Measurements from ENCODE around the gene TMEM222. TPM values are rescaled to one million over a fixed set of nuclear protein-coding genes. Genes with fewer than 3 reads are reported as not detected.

Gene TMEM222
- total RNA-seq, 2 experiments from 2014 or later, result 33.7 to 35.7 TPM

DNA sequence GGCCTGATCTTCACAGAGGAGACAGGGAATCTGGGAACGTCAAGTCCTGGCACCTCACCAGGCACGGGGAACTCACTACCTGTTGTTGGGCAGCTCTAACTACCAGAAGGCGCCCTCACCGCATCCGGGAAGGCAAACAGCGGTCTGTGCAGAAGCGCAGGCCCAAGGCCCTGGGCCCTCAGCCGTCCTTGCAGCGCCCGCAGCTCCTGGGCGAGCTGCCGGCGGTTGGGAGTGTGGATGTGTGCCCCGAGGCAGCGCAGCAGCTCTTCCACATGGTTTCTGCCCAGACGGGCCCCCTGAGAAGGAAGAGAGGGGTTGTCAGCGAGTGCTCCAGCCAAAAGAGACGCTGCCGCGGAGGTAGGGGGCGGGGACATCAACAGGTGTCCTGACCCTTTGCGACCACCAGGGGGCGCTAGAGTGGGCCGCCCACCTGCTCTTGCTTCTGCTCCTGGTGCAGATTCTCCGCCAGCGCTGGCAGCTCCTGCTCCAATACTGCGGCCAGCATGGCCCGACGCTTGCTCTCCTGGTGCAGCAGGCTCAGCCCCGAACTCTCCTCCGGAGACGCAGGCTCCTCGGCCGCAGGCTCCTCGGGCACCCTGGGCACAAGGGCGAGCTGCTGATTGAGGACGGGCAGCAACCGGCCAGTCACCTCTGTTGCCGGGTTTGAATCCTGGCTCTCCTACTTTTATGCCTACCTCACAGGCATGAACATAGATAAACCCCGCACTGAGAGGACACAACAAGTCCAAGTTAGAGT is 35.5 kb downstream of the TMEM222 start:
- POLR2A ChIA-PET, result interaction anchor here (0.8 to 9.1 kb wide), 11 partner anchors 8 to 45 kb away, joined by 3 to 93 read pairs (median 5); partner anchors contain the start of genes GPR3, MAP3K6 and SYTL1

DNA sequence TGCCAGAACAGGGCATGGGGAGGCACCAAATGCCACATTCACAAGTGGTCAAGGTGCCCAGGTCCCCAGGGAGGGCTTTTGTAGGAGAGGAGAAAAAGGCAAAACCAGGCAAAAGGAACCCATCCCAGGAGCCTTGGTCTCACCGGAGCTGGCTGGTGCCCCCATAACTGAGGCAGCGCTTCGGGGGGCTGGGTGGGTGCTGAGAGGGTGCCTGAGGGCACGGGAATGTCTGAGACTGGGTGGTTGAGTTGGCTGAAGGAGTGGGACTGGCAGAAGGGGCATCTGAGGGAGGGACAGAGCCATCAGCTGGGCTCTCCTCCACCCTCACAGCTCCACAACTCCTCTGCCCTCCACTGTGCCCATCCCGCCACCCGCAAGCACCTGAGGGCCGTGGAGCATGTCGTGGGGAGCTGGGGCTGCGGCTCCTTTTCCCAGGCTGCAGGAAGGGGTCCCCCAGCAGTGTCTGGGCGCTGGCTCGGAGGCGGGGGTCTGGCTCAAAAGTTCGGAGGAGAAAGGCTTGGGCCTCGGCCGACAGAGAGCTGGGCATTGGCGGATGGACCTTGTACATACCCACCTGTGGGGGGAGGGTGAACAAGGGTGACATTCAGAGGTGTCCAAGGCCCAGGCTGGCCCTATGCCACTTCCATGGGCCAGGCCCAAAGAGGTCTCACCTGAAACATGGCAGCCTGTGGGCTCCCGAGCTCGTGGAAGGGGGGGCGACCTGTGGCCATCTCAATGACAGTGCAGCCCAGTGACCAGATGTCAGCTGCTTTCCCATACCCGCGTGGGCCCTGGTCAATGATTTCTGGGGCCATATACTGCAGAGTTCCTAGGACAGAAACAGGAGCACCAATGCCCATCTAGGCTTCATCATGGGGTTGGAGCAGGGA is 36.3 kb downstream of the TMEM222 start:
- ChIA-PET POLR2A (interaction anchor here (1.0 to 9.1 kb wide), 8 partner anchors 7 to 203 kb away, joined by 3 to 93 read pairs (median 6); partner anchors contain the start of genes GPR3, MAP3K6, SLC9A1 and SYTL1), CTCF (interaction anchor here (0.7 to 3.1 kb wide), 20 partner anchors 8 to 644 kb away, joined by 3 to 36 read pairs (median 8); partner anchors contain the start of genes MAP3K6, SYTL1 and TMEM222)
- no peak for DNase-seq
- H3K36me3 Mint-ChIP-seq (ENCODE audit: low read depth), result no peaks in the 10 kb centered on the region
- no peak overlapping the region for H3K27ac Mint-ChIP-seq
- H3K4me1 Mint-ChIP-seq, result peaks cover 50% of the 10 kb centered on the region
- H3K27me3 Mint-ChIP-seq, result peaks cover 8% of the 10 kb centered on the region
- H3K9me3 Mint-ChIP-seq, result no peaks in the 10 kb centered on the region
- H3K4me3 Mint-ChIP-seq, result peak overlapping the region; percentile 66

More for the DNA sequence above, 35.5 kb downstream of the TMEM222 start:
- CTCF ChIA-PET, result interaction anchor here (0.7 to 3.1 kb wide), 27 partner anchors 9 to 645 kb away, joined by 3 to 36 read pairs (median 6); partner anchors contain the start of genes MAP3K6, SYTL1 and TMEM222
- DNase-seq, result peak; percentile 87
- Mint-ChIP-seq H3K27ac (peak overlapping the region; percentile 92), H3K4me3 (peak overlapping the region; percentile 66), H3K4me1 (peaks cover 50% of the 10 kb centered on the region), H3K36me3 (ENCODE audit: low read depth) (no peaks in the 10 kb centered on the region), H3K9me3 (no peaks in the 10 kb centered on the region), H3K27me3 (peaks cover 8% of the 10 kb centered on the region)

DNA sequence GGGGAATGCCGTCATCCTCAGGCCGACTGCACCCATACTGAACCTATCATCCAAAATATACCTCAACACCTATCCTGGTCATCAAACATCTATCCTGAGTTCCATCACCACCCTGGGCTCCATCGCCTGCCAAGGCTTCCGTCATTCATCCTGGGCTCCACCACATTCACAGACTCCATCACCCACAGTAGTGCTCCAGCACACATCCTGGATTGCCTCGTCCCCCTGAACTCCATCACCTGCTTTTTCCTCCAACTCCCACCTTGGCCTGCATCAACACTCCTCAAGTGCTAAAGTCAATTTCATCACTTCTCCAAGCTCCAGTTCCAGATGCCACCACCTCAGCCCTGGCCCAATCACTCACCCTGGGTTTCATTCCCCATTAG is 37.0 kb downstream of the TMEM222 start:
- peaks cover 49% of the 10 kb centered on the region for H3K4me1 Mint-ChIP-seq
- peak overlapping the region; percentile 1 for H3K4me3 Mint-ChIP-seq
- no peaks in the 10 kb centered on the region for H3K9me3 Mint-ChIP-seq
- H3K27ac Mint-ChIP-seq, result no peak overlapping the region
- ChIA-PET CTCF (interaction anchor here (2.4 to 3.1 kb wide), 5 partner anchors 15 to 59 kb away, joined by 10 to 36 read pairs (median 12); no protein-coding TSS in a partner anchor), POLR2A (interaction anchor here (1.0 to 9.1 kb wide), 4 partner anchors 7 to 204 kb away, joined by 4 to 93 read pairs (median 20); partner anchors contain the start of genes MAP3K6, SLC9A1 and SYTL1)
- no peak for DNase-seq
- H3K36me3 Mint-ChIP-seq (ENCODE audit: low read depth), result no peaks in the 10 kb centered on the region
- H3K27me3 Mint-ChIP-seq, result peaks cover 8% of the 10 kb centered on the region

GRCh38 chr1:27359822-27360158 is 37.8 kb downstream of the TMEM222 start:
- Mint-ChIP-seq H3K4me3 (peak overlapping the region; percentile 62), H3K4me1 (peaks cover 53% of the 10 kb centered on the region), H3K27me3 (peaks cover 8% of the 10 kb centered on the region), H3K9me3 (no peaks in the 10 kb centered on the region), H3K36me3 (ENCODE audit: low read depth) (no peaks in the 10 kb centered on the region), H3K27ac (peak overlapping the region; percentile 59)
- no peak for DNase-seq
- ChIA-PET POLR2A (interaction anchor here (1.2 kb wide), 1 partner anchor 18 kb away, joined by 4 read pairs; the partner anchor contains the start of gene SYTL1), CTCF (interaction anchor here (1.2 to 1.9 kb wide), 2 partner anchors 11 to 27 kb away, joined by 4 read pairs; no protein-coding TSS in a partner anchor)

- CTCF ChIA-PET, result interaction anchor here (0.6 to 1.9 kb wide), 3 partner anchors 10 to 310 kb away, joined by 3 to 4 read pairs (median 4); no protein-coding TSS in a partner anchor
Measured at GRCh38 chr1:27360159-27361043, 38.4 kb downstream of the TMEM222 start.

GRCh38 chr1:27361044-27361402 is 39.1 kb downstream of the TMEM222 start:
- POLR2A ChIA-PET, result interaction anchor here (1.1 to 1.2 kb wide), 2 partner anchors 9 to 28 kb away, joined by 3 read pairs; no protein-coding TSS in a partner anchor
- CTCF ChIA-PET, result interaction anchor here (1.9 kb wide), 1 partner anchor 10 kb away, joined by 4 read pairs; no protein-coding TSS in a partner anchor
- peaks cover 8% of the 10 kb centered on the region for H3K27me3 Mint-ChIP-seq
- peak overlapping the region; percentile 21 for H3K4me3 Mint-ChIP-seq
- H3K4me1 Mint-ChIP-seq, result peaks cover 52% of the 10 kb centered on the region
- H3K36me3 Mint-ChIP-seq (ENCODE audit: low read depth), result no peaks in the 10 kb centered on the region
- no peaks in the 10 kb centered on the region for H3K9me3 Mint-ChIP-seq
- DNase-seq, result no peak
- no peak overlapping the region for H3K27ac Mint-ChIP-seq

More at GRCh38 chr1:27360159-27361043, 38.4 kb downstream of the TMEM222 start:
- Mint-ChIP-seq H3K27me3 (peaks cover 8% of the 10 kb centered on the region), H3K36me3 (ENCODE audit: low read depth) (no peaks in the 10 kb centered on the region), H3K27ac (peak overlapping the region; percentile 59), H3K9me3 (no peaks in the 10 kb centered on the region), H3K4me3 (peak overlapping the region; percentile 62), H3K4me1 (peaks cover 56% of the 10 kb centered on the region)
- POLR2A ChIA-PET, result interaction anchor here (1.1 to 1.2 kb wide), 2 partner anchors 10 to 19 kb away, joined by 3 to 4 read pairs; partner anchors contain the start of gene SYTL1
- peak; percentile 54 for DNase-seq

GRCh38 chr1:27361553-27361952 is 39.6 kb downstream of the TMEM222 start:
- H3K9me3 Mint-ChIP-seq, result no peaks in the 10 kb centered on the region
- no peak overlapping the region for H3K4me3 Mint-ChIP-seq
- H3K4me1 Mint-ChIP-seq, result peaks cover 47% of the 10 kb centered on the region
- H3K27ac Mint-ChIP-seq, result no peak overlapping the region
- peaks cover 8% of the 10 kb centered on the region for H3K27me3 Mint-ChIP-seq
- ChIA-PET CTCF (interaction anchor here (0.9 to 1.1 kb wide), 2 partner anchors 26 to 301 kb away, joined by 3 read pairs; no protein-coding TSS in a partner anchor), POLR2A (interaction anchor here (0.7 to 1.2 kb wide), 3 partner anchors 9 to 29 kb away, joined by 3 read pairs; no protein-coding TSS in a partner anchor)
- H3K36me3 Mint-ChIP-seq (ENCODE audit: low read depth), result no peaks in the 10 kb centered on the region
- DNase-seq, result no peak

DNA sequence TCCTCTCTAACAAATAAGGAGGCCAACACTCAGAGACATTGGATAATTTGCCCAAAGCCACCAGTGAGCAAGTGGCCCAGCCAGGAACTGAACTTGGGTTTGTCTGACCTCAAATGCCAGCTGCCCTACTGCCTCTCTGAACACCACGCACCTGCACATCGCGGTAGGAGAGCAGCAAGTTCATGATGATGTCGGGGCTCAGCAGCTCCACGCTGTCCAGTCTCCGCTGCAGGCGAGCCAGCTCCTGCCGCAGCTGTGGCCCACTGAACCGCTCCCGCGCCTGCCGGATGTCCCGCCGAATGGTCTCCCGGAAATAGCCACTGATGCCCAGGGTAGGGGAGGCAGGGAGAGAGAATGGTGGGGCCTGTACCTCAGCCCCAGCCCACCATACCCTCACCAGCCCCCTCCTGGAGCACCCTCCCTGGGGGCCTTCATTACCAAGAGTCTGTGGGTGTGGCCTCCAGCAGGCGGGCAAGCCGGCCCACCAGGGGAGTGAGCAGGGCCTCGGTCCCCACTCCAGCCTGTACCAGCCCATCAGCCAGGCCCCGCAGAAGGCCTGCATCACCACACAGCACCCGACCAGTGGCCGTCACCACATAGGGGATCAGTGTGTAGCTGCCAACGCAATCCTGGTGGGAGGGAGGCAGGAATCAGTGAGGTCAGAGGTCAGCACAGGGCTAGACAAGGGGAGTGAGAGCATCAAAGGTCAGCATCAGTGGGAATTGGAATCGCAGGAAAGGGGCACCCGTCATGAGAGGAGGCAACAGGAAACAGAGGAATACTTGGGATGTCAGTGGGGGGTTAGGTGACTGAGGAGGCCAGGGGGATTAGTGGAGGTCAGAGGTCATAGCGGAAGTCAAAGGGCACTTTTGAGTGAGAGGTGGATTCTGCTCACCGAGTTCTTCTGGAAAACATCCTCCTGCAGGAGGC is 42.1 kb downstream of the TMEM222 start:
- H3K4me3 Mint-ChIP-seq, result no peak overlapping the region
- H3K27me3 Mint-ChIP-seq, result peaks cover 4% of the 10 kb centered on the region
- POLR2A ChIA-PET, result interaction anchor here (1.3 to 2.8 kb wide), 2 partner anchors 7 to 41 kb away, joined by 4 to 32 read pairs; no protein-coding TSS in a partner anchor
- peaks cover 41% of the 10 kb centered on the region for H3K4me1 Mint-ChIP-seq
- H3K27ac Mint-ChIP-seq, result no peak overlapping the region
- DNase-seq, result no peak
- no peaks in the 10 kb centered on the region for H3K9me3 Mint-ChIP-seq
- CTCF ChIA-PET, result interaction anchor here (1.2 to 2.8 kb wide), 2 partner anchors 32 to 68 kb away, joined by 6 to 21 read pairs; no protein-coding TSS in a partner anchor
- H3K36me3 Mint-ChIP-seq (ENCODE audit: low read depth), result no peaks in the 10 kb centered on the region

DNA sequence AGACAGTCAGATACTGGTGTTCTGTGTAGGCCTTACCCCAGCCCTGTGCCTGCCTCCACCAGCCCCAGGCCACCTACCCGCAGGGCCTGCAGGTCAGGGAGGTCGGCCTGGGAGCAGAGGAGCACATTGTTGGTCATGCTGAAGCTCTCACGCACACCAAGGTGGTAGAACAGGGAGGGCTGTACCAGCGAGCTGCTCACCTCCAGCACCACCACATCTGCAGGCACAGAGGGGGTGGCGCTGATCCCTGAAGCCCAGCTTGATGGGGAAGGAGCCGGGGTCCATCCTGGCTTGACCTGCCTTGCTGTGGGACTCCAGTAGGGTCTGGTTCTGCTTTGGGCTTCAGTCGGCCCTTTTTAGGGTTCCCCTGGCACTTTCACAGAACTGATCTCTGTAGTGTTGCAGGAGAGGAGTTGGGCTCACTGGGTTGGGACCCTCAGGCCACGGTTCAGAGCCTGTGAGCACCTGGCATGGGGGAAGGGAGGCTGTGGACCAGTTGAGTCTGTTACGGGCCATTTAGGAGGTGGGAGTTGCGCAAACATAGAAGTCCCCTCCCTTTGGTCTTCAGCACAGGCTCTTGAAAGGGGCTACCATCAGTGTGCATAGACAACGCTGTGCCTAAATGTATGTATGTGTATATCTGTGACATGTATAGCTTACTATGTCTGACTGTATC is 42.9 kb downstream of the TMEM222 start:
- H3K4me3 Mint-ChIP-seq, result peak overlapping the region; percentile 83
- peak overlapping the region; percentile 48 for H3K27ac Mint-ChIP-seq
- no peaks in the 10 kb centered on the region for H3K36me3 Mint-ChIP-seq (ENCODE audit: low read depth)
- no peak for DNase-seq
- peaks cover 3% of the 10 kb centered on the region for H3K27me3 Mint-ChIP-seq
- H3K9me3 Mint-ChIP-seq, result no peaks in the 10 kb centered on the region
- POLR2A ChIA-PET, result interaction anchor here (1.0 to 3.2 kb wide), 10 partner anchors 8 to 64 kb away, joined by 3 to 32 read pairs (median 4); partner anchors contain the start of genes CD164L2 and SYTL1
- peaks cover 41% of the 10 kb centered on the region for H3K4me1 Mint-ChIP-seq
- CTCF ChIA-PET, result interaction anchor here (0.6 to 2.8 kb wide), 16 partner anchors 8 to 305 kb away, joined by 3 to 36 read pairs (median 6); partner anchors contain the start of genes GPR3 and SYTL1

Measured in activated CD4-positive, alpha-beta memory T cell treated with anti-CD3 and anti-CD28 coated beads, Interleukin-2, amount 10 ng/mL, durations not matched to agents 7 days and 5 days (primary cell).